Astrocyte (in vitro differentiated cells and primary cell): ENCODE measurements around the gene ANO2. TPM values are rescaled to one million over a fixed set of nuclear protein-coding genes. Genes with fewer than 3 reads are reported as not detected.

Experiments used
- DNase-seq: peaks from one replicate; pipeline ENCODE4 v3.0.0-alpha.2; 2010; ENCODE audit warnings: low read depth
- FAIRE-seq: peaks from 2 replicates; lab custom pipeline; 2011; peaks lifted over from hg19 to GRCh38; lab: Jason Lieb, UNC
- H2AFZ ChIP-seq: 2 replicates; pipeline ENCODE4 v1.6.0; 2012; ENCODE audit warnings: low read depth, low read length, inconsistent platforms
- H3K27ac ChIP-seq: 2 replicates; pipeline ENCODE4 v1.5.1; 2011; ENCODE audit warnings: low read depth, low read length, inconsistent platforms
- H3K27me3 ChIP-seq: 2 replicates; pipeline ENCODE4 v1.6.0; 2011; ENCODE audit warnings: low read length, inconsistent platforms; ENCODE audit not compliant: insufficient read depth
- H3K36me3 ChIP-seq: 2 replicates; pipeline ENCODE4 v1.5.1; 2011; ENCODE audit warnings: low read length, inconsistent platforms; ENCODE audit not compliant: insufficient read depth
- H3K4me1 ChIP-seq: 2 replicates; pipeline ENCODE4 v1.5.1; 2011; ENCODE audit warnings: low read length, inconsistent platforms; ENCODE audit not compliant: insufficient read depth
- H3K4me2 ChIP-seq: 2 replicates; pipeline ENCODE4 v1.6.0; 2012; ENCODE audit warnings: low read length, inconsistent platforms
- H3K4me3 ChIP-seq: 2 replicates; pipeline ENCODE4 v1.5.1; 2011; ENCODE audit warnings: low read depth, mild to moderate bottlenecking, low read length, inconsistent platforms; ENCODE audit not compliant: insufficient read depth
- H3K79me2 ChIP-seq: 2 replicates; pipeline ENCODE4 v1.6.0; 2012; ENCODE audit warnings: mild to moderate bottlenecking, low read length, inconsistent platforms; ENCODE audit not compliant: insufficient read depth
- H3K9ac ChIP-seq: 2 replicates; pipeline ENCODE4 v1.6.0; 2012; ENCODE audit warnings: mild to moderate bottlenecking, low read length, inconsistent platforms
- H3K9me3 ChIP-seq: 2 replicates; pipeline ENCODE4 v1.5.1; 2012; ENCODE audit warnings: low read depth, mild to moderate bottlenecking, low read length, inconsistent platforms; ENCODE audit not compliant: insufficient read depth
- H4K20me1 ChIP-seq: 2 replicates; pipeline ENCODE4 v1.6.0; 2012; ENCODE audit warnings: low read length, inconsistent platforms; ENCODE audit not compliant: insufficient read depth
- H3K27ac Mint-ChIP-seq: one replicate; pipeline ENCODE4 v1.8.0; 2021; ENCODE audit warnings: mild to moderate bottlenecking, mixed read lengths; ENCODE audit not compliant: unreplicated experiment
- H3K27me3 Mint-ChIP-seq: one replicate; pipeline ENCODE4 v1.8.0; 2021; ENCODE audit warnings: low read depth, mixed read lengths; ENCODE audit not compliant: unreplicated experiment
- H3K36me3 Mint-ChIP-seq: one replicate; pipeline ENCODE4 v1.8.0; 2021; ENCODE audit warnings: low read depth, mixed read lengths; ENCODE audit not compliant: unreplicated experiment
- H3K4me1 Mint-ChIP-seq: one replicate; pipeline ENCODE4 v1.8.0; 2021; ENCODE audit warnings: low read depth, mixed read lengths; ENCODE audit not compliant: unreplicated experiment
- H3K4me3 Mint-ChIP-seq: one replicate; pipeline ENCODE4 v1.8.0; 2021; ENCODE audit warnings: mild to moderate bottlenecking, moderate library complexity, mixed read lengths; ENCODE audit not compliant: unreplicated experiment
- H3K9me3 Mint-ChIP-seq: one replicate; pipeline ENCODE4 v1.8.0; 2021; ENCODE audit warnings: mild to moderate bottlenecking, mixed read lengths; ENCODE audit not compliant: unreplicated experiment
- CTCF ChIP-seq: IDR thresholded peaks from 2 replicates; pipeline ENCODE4 v1.5.1; 2011; ENCODE audit warnings: low read depth, mild to moderate bottlenecking, inconsistent platforms, low read length, moderate library complexity; ENCODE audit not compliant: insufficient read depth
- EZH2 ChIP-seq: IDR thresholded peaks from 2 replicates; pipeline ENCODE4 v1.6.1; 2012; ENCODE audit warnings: mild to moderate bottlenecking, low read length, inconsistent platforms; ENCODE audit not compliant: insufficient read depth
- total RNA-seq: library from RNA; stranded (reverse); gene quantifications from 2 replicates; pipeline ENCODE4 v1.2.1, GENCODE V29; 2021

Gene ANO2
- total RNA-seq, 1 donor from 2014 or later = 0.93 TPM

GRCh38 chr12:5534426-5535199 is 410.4 kb downstream of the ANO2 start:
- no peak overlapping the region for H3K9ac ChIP-seq
- no peaks in the 10 kb centered on the region for H3K36me3 ChIP-seq
- Mint-ChIP-seq H3K9me3 (peaks cover 4% of the 10 kb centered on the region), H3K27me3 (peaks cover 13% of the 10 kb centered on the region), H3K36me3 (no peaks in the 10 kb centered on the region), H3K4me1 (no peaks in the 10 kb centered on the region), H3K4me3 (no peak overlapping the region), H3K27ac (no peak overlapping the region)
- H2AFZ ChIP-seq = no peak overlapping the region
- no peaks in the 10 kb centered on the region for H3K27me3 ChIP-seq
- no peak overlapping the region for H3K27ac ChIP-seq
- no peaks in the 10 kb centered on the region for H3K79me2 ChIP-seq
- no peak overlapping the region for H3K4me2 ChIP-seq
- no peak for FAIRE-seq
- H3K9me3 ChIP-seq = no peaks in the 10 kb centered on the region
- no peak overlapping the region for H3K4me3 ChIP-seq
- H3K4me1 ChIP-seq = no peaks in the 10 kb centered on the region
- DNase-seq = no peak
- TF ChIP-seq CTCF (no peak), EZH2 (no peak)
- no peaks in the 10 kb centered on the region for H4K20me1 ChIP-seq

- Mint-ChIP-seq H3K9me3 (peaks cover 4% of the 10 kb centered on the region), H3K27me3 (peaks cover 12% of the 10 kb centered on the region), H3K36me3 (no peaks in the 10 kb centered on the region), H3K27ac (no peak overlapping the region), H3K4me3 (no peak overlapping the region), H3K4me1 (no peaks in the 10 kb centered on the region)
- Histone ChIP-seq H3K4me2 (no peak overlapping the region), H3K36me3 (no peaks in the 10 kb centered on the region), H2AFZ (no peak overlapping the region), H3K27ac (no peak overlapping the region), H3K9ac (no peak overlapping the region), H4K20me1 (no peaks in the 10 kb centered on the region), H3K79me2 (no peaks in the 10 kb centered on the region), H3K4me1 (no peaks in the 10 kb centered on the region), H3K9me3 (no peaks in the 10 kb centered on the region), H3K4me3 (no peak overlapping the region), H3K27me3 (no peaks in the 10 kb centered on the region)
- FAIRE-seq (no peak), DNase-seq (no peak)
- TF ChIP-seq CTCF (no peak), EZH2 (no peak)
Observed at GRCh38 chr12:5533368-5533767, 411.7 kb downstream of the ANO2 start.

- no peak for FAIRE-seq
- H3K27me3 Mint-ChIP-seq = peaks cover 18% of the 10 kb centered on the region
- Histone ChIP-seq H3K27ac (no peak overlapping the region), H3K9me3 (no peaks in the 10 kb centered on the region), H4K20me1 (no peaks in the 10 kb centered on the region), H3K36me3 (no peaks in the 10 kb centered on the region), H3K4me1 (no peaks in the 10 kb centered on the region), H3K27me3 (no peaks in the 10 kb centered on the region), H3K9ac (no peak overlapping the region), H2AFZ (no peak overlapping the region), H3K79me2 (no peaks in the 10 kb centered on the region), H3K4me2 (no peak overlapping the region), H3K4me3 (no peak overlapping the region)
- TF ChIP-seq EZH2 = no peak
- TF ChIP-seq CTCF = no peak
- peaks cover 1% of the 10 kb centered on the region for H3K4me1 Mint-ChIP-seq
- H3K27ac Mint-ChIP-seq = no peak overlapping the region
- H3K9me3 Mint-ChIP-seq = no peaks in the 10 kb centered on the region
- peaks cover 2% of the 10 kb centered on the region for H3K36me3 Mint-ChIP-seq
- no peak overlapping the region for H3K4me3 Mint-ChIP-seq
- DNase-seq = no peak
Observed at GRCh38 chr12:5525783-5526367, 419.2 kb downstream of the ANO2 start.
